ENCODE data around the gene ZNFX1. TPM values are rescaled to one million over a fixed set of nuclear protein-coding genes. Genes with fewer than 3 reads are reported as not detected.

ZNFX1 gene
- total and polyA plus RNA-seq, 7 donors: 8.4 to 29.6 (median 21.7) TPM

DNA sequence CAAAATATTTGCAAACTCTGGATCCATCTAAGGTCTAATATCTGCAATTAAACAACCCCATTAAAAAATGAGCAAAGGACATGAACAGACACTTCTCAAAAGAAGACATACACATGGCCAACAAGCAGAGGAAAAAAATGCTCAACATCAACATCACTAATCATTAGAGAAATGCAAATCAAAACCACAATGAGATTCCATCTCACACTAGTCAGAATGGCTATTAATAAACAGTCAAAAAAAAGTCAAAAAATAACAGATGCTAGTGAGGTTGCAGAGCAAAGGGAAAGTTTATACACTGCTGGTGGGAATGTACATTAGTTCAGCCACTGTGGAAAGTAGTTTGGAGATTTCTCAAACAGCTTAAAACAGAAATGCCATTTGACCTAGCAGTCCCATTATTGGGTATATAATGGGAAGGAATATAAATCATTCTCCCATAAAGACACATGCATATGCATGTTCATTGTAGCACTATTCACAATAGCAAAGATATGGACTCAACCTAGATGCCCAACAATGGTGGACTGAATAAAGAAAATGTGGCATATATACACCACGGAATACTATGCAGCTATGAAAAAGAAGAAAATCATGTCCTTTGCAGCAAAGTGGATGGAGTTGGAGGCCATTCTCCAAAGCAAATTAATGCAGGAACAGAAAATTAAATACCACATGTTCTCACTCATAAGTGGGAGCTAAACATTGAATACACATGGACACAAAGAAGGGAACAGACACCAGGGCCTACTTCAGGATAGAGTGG lies 9.1 kb downstream of the ZNFX1 start:
- intact Hi-C loops (cut with DNase I): no loop called here
- ATAC-seq (peak in 1 of 4 donors; percentile 21), DNase-seq (no peak)
- peak overlapping the region; percentile 30 for H3K4me3 ChIP-seq
- no peaks in the 10 kb centered on the region for H3K9me3 ChIP-seq
- no peak overlapping the region for H3K27ac ChIP-seq
- peaks cover 11 to 86% of the 10 kb centered on the region in 2 donors for H3K36me3 ChIP-seq (ENCODE audit: insufficient read depth in 1 of 2, low read depth in 1 of 2)
- WGBS, 3 donors: 96 to 100% (median 96%) methylated on average over 1 of the region's 1 CpG
- H3K27me3 ChIP-seq (ENCODE audit: insufficient read depth in 3 of 3, low read length in 2 of 3): no peaks in the 10 kb centered on the region
- TF ChIP-seq, protein P1, sequence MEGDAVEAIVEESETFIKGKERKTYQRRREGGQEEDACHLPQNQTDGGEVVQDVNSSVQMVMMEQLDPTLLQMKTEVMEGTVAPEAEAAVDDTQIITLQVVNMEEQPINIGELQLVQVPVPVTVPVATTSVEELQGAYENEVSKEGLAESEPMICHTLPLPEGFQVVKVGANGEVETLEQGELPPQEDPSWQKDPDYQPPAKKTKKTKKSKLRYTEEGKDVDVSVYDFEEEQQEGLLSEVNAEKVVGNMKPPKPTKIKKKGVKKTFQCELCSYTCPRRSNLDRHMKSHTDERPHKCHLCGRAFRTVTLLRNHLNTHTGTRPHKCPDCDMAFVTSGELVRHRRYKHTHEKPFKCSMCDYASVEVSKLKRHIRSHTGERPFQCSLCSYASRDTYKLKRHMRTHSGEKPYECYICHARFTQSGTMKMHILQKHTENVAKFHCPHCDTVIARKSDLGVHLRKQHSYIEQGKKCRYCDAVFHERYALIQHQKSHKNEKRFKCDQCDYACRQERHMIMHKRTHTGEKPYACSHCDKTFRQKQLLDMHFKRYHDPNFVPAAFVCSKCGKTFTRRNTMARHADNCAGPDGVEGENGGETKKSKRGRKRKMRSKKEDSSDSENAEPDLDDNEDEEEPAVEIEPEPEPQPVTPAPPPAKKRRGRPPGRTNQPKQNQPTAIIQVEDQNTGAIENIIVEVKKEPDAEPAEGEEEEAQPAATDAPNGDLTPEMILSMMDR (IDR thresholded peaks at IDR 0.05): no peak
- H3K4me1 ChIP-seq: peaks cover 24% of the 10 kb centered on the region

DNA sequence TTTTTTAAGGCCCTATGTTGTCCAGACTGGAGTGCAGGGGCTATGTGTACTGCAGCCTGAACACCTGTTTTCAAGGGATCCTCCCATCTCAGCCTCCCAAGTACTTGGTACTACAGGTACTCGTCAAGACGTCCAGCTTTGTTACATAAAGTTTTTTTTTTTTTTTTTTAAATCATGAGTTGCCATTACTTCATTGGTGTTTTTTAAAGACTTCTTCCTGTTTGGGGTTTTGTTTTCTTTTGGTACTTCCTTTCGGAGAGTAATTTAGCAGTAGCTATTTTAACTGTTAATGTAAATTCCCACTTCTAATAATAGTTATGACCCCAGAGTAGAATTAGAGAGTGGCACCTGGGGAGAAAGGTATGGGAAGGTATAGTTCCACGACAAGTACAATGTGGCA lies 10.5 kb downstream of the ZNFX1 start:
- ATAC-seq (no peak), DNase-seq (no peak)
- Histone ChIP-seq H3K36me3 (ENCODE audit: insufficient read depth in 1 of 2, low read depth in 1 of 2) (peaks cover 14 to 86% of the 10 kb centered on the region in 2 donors), H3K4me3 (peak overlapping the region; percentile 11), H3K4me1 (peaks cover 20% of the 10 kb centered on the region), H3K9me3 (no peaks in the 10 kb centered on the region), H3K27me3 (ENCODE audit: insufficient read depth in 3 of 3, low read length in 2 of 3) (no peaks in the 10 kb centered on the region), H3K27ac (no peak overlapping the region)
- intact Hi-C loops (cut with DNase I): no loop called here
- TF ChIP-seq, protein P1 (IDR thresholded peaks at IDR 0.05): no peak
- WGBS, 3 donors: 62 to 76% (median 68%) methylated on average over 4 of the region's 4 CpGs

DNA sequence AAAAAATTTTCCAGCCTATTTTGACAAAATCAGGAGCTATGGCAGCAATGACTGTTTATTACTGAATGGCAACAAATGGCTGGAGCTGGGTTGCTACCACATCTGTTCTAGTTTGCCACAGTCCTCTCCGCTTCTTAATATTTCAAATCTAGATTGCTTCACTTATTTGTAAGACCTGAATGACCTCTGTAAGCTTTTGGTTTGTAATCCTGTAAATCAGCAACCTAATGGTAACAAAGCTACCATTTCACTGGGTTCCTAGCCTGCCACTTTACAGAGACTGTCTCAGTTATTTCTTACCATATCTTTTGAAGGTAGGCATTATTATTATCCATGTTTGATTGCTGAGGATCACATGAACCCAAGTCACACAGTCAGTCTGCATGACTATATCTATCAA lies 15.4 kb downstream of the ZNFX1 start:
- 41 to 97% (median 93%) methylated on average over 1 of the region's 1 CpG for WGBS, 3 donors
- intact Hi-C loops (cut with DNase I): no loop called here
- Histone ChIP-seq H3K27me3 (ENCODE audit: insufficient read depth in 3 of 3, low read length in 2 of 3) (no peaks in the 10 kb centered on the region), H3K9me3 (no peaks in the 10 kb centered on the region), H3K36me3 (ENCODE audit: insufficient read depth in 1 of 2, low read depth in 1 of 2) (peaks cover 19 to 98% of the 10 kb centered on the region in 2 donors), H3K27ac (no peak overlapping the region), H3K4me3 (no peak overlapping the region), H3K4me1 (no peaks in the 10 kb centered on the region)
- DNase-seq (no peak), ATAC-seq (no peak)
- TF ChIP-seq, protein P1 (IDR thresholded peaks at IDR 0.05): no peak

DNA sequence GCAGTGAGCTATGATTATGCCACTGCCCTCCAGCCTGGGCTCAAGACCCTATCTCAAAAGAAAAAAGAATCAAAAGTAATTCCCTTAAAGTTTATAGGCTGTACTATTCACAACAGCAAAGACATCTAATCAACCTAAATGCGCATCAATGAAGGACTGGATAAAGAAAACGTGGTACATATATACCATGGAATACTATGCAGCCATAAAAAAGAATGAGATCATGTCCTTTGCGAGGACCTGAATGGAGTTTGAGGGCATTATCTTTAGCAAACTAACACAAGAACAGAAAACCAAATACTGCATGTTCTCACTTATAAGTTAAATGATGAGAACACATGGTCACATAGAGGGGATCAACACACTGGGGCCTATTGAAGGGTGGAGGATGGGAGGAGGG lies 16.7 kb downstream of the ZNFX1 start:
- Histone ChIP-seq H3K36me3 (ENCODE audit: insufficient read depth in 1 of 2, low read depth in 1 of 2) (peaks cover 30 to 100% of the 10 kb centered on the region in 2 donors), H3K27me3 (ENCODE audit: insufficient read depth in 3 of 3, low read length in 2 of 3) (no peaks in the 10 kb centered on the region), H3K4me3 (no peak overlapping the region), H3K9me3 (no peaks in the 10 kb centered on the region), H3K27ac (no peak overlapping the region), H3K4me1 (no peaks in the 10 kb centered on the region)
- TF ChIP-seq, protein P1 (IDR thresholded peaks at IDR 0.05): no peak
- ATAC-seq: no peak
- WGBS, 3 donors: 97 to 98% (median 98%) methylated on average over 3 of the region's 3 CpGs
- intact Hi-C loops (cut with DNase I): no loop called here
- no peak for DNase-seq

DNA sequence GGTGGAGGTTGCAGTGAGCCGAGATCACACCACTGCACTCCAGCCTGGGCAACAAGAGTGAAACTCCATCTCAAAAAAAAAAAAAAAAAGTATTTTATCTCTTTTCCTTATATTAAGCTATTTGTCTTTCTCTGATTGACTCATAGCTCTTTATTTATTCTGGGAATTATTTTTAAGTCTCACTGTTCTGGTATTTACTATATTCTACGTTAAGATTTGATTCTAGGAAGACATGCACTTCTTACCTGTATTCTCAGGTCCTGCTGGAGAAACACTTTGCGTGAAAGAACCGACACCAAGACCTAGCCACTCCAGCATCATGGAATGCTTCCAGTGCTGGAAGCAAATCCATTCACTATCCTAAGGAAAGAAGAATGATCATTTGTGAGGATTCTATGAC lies 17.6 kb downstream of the ZNFX1 start:
- H3K36me3 ChIP-seq (ENCODE audit: insufficient read depth in 1 of 2, low read depth in 1 of 2): peaks cover 34 to 100% of the 10 kb centered on the region in 2 donors
- 92 to 97% (median 95%) methylated on average over 4 of the region's 4 CpGs for WGBS, 3 donors
- ATAC-seq: no peak
- no peak overlapping the region for H3K4me3 ChIP-seq
- DNase-seq: no peak
- TF ChIP-seq, protein P1 (IDR thresholded peaks at IDR 0.05): no peak
- no peaks in the 10 kb centered on the region for H3K27me3 ChIP-seq (ENCODE audit: insufficient read depth in 3 of 3, low read length in 2 of 3)
- H3K27ac ChIP-seq: no peak overlapping the region
- intact Hi-C loops (cut with DNase I): no loop called here
- H3K4me1 ChIP-seq: no peaks in the 10 kb centered on the region
- H3K9me3 ChIP-seq: no peaks in the 10 kb centered on the region
